ENCODE results near the gene GPR32.

GPR32 gene

DNA sequence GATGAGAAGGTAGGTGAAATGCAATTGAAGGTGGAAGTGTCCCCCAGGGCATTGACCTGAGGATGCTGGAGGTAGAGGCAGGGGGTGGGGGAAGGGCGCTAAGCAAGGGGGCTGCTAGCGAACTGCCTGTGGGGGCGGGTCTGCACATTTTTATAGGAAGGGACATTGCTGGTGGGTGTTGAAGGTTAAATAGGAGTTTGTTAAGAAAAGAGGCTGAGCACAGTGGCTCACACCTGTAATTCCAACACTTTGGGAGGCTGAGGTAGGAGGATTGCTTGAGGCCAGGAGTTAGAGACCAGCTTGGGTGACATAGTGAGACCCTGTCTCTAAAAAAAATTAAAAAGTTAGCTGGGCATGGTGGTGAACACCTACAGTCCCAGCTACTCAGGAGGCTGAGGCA, 14.4 kb downstream of the GPR32 start:
- DNase-seq = no peak

DNA sequence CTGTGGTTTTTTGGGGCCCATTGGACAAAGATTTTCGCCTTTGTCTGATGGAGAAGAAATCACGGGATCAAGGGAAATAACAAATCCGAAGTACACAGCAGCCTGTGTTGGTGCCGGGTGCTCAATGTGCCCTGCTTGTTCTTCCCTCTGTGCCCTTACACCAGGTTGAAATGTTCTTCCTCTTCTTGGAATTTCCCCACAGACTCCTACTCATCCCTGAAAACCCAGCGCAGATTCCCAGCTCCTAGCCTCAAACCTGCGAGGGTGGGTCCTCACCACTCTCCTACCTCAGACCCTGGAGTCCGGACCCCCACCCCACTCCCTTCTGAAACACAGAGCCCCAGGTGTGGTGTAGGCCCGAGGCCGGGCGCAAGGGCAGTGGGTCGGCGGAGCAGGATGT, 15.1 kb downstream of the GPR32 start:
- DNase-seq = no peak

DNA sequence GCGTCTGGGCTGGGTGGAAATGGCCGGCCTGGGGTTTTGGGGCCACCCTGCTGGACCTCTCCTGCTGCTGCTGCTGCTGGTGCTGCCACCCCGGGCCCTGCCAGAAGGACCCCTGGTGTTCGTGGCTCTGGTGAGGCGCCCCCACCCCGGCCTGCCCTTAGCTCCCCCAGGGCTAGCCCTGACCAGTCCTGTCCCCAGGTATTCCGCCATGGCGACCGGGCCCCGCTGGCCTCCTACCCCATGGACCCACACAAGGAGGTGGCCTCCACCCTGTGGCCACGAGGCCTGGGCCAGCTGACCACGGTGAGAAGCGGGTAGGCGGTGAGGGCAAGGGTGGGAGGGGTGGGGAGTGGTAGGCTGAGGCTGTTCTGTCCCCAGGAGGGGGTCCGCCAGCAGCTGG, 20.1 kb downstream of the GPR32 start, which contains the start of gene ACP4:
Gene ACP4 (plus strand): TSS at position 20 of the 400 bp plus-strand sequence. CDS start 0 bp downstream, at position 20.
- no peak for DNase-seq

DNA sequence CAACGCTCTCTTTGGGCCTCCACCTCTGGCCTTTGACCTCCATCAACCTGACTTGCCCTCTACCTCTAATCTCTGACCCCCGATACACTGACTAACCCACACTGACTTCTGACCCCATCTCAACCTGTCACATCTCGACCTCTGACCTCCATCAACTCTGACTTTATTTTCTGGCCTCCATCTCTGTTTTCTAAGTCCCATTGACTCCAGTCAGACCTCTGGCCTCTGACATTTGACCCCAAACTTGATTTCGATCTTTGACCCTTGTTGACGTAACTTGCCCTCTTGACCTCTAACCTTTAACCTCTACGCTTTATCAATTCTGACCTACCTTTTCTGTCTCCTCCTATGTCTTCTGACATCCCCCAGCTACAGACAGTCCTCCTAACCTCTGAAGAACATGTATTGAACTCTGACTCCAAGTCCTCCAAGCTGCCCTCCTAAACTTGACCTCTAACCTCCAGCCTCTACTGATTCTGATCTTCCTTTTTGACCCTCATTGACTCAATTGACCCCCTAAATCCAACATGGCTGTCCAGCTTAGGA, 20.7 kb downstream of the GPR32 start:
- no peak for DNase-seq

DNA sequence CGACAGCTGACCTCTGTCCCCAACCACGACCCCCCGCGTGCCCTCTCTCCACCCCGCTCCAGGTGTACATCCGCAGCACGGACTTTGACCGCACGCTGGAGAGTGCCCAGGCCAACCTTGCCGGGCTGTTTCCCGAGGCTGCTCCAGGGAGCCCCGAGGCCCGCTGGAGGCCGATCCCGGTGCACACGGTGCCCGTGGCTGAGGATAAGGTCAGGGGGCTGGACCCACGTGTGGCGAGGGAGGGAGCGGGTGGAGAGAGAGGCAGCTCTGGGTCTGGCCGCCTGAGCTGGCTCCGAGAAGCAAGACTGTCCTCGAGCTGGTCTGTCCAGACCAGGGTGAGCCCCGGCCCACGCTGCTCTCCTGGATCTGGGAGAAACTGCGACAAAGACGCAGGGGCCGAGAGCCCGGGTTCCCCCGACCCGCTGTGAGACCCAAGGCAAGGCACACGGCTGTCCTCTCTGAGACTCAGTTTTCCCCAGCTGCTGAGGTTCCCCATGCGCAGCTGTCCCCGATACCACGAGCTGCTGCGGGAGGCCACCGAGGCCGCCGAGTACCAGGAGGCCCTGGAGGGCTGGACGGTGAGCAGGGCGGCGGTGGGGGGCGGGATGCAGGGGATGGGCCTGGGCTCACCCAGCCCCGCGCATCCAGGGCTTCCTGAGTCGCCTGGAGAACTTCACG, 21.5 kb downstream of the GPR32 start:
- no peak for DNase-seq

DNA sequence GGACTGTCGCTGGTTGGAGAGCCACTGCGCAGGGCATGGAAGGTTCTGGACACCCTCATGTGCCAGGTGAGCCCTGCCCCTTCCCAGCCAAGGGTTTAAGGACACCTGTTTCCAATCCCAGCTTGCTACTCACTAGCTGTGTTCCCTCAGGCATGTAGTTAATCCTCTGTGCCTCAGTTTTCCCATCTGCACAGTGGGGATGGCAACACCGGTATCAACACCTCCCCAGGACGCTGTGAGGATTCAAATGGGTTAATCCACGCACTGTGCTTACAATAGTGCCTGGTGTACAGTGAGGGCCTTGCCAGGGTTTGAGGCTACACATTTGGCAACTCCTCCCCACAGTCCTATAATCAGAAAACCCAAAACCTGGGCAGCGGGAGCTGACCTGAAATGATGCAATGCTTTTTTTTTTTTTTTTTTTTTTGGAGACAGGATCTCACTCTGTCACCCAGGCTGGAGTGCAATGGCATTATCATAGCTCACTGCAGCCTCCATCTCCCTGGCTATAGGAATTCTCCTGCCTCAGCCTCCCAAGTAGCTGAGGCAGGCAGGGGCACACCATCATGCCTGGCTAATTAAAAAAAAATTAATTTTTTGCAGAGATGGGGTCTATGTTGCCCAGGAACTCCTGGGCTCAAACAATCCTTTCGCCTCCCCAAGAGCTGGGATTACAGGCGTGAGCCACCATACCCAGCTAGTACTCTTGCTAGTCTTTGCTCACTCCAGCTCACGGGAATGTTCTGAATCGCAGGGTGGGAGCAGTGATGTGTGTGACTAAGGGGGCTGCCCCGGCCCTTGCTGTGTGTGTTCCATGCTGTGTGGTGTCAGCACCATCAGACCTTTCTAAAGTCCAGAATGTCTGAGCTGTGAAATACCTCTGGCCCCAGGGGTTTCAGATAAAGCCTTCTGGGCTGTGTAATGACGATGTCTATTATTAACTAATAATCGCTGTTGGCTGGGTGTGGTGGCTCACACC, 22.3 kb downstream of the GPR32 start:
- DNase-seq = no peak

DNA sequence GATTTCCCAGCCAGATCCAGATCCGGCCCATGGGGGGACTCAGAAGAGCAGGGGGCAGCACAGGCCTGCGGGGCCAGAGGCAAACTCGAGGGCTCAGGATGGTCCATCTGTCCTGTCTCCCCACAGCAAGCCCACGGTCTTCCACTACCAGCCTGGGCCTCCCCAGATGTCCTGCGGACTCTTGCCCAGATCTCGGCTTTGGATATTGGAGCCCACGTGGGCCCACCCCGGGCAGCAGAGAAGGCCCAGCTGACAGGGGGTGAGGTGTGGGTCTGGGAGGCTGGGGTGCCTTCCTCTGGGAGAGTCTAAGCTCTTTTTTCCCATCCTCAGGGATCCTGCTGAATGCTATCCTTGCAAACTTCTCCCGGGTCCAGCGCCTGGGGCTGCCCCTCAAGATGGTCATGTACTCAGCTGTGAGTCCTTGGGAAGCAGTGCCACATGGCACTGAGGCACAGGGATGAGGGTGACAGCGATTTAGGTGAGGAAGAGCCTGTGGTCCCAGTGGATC, 23.3 kb downstream of the GPR32 start:
- no peak for DNase-seq

DNA sequence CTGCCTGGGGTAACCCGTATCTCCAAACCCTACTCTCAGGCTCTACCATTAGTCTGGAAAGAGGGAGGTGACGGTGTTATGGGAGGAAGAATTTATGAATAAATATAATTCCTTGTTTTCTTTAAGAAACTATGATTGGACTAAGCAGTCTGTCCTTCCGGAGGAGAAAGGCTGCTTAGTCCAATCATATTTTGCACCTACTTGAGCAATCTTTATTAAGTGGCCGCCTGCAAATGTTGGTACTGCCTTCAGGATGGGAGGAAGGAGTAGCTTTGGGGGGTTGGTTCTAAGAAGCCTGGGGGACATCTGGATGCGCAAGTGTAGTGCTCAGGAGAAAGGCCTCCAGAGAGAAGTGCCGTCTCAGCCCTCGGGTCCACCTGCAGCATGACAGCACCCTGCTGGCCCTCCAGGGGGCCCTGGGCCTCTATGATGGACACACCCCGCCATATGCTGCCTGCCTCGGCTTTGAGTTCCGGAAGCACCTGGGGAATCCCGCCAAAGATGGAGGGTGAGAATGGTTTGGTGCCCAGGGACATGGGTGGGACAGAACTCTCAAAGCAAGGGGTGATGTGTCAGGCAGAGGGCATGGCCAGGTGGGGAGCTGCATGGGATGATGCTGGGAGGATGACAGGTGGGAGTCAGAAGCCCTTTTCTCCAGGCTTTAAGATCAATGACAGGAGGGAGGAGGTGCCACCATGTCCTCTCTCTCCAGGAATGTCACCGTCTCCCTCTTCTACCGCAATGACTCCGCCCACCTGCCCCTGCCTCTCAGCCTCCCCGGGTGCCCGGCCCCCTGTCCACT, 24.0 kb downstream of the GPR32 start:
- no peak for DNase-seq

DNA sequence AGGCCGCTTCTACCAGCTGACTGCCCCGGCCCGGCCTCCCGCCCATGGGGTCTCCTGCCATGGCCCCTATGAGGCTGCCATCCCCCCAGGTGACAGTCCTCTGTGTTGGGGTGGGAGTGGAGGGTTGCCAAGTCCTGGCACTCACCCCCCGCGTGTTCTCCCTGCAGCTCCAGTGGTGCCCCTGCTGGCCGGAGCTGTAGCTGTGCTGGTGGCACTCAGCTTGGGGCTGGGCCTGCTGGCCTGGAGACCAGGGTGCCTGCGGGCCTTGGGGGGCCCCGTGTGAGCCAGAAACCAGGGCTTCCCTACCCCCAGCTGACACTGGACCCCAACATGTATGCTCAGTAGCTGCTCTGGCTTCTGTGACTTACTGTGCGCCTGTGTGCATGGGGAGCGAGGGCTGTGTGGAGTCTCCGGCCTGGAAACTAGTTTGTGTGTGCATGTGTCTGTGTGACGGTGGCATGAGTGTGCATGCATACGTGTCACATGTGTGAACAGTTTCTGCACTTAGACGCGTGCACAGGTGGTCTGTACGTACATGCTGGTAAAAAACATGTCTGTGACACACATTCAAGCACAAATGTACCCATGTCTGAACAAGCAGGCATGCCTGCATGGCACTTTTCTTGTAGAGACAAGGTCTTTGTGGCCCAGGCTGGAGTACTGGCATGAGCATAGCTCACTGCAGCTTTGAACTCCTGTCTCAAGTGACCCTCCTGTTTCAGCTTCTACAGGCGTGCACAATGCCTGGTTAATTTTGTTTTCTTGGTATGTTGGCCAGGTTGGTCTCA, 24.8 kb downstream of the GPR32 start:
- no peak for DNase-seq

DNA sequence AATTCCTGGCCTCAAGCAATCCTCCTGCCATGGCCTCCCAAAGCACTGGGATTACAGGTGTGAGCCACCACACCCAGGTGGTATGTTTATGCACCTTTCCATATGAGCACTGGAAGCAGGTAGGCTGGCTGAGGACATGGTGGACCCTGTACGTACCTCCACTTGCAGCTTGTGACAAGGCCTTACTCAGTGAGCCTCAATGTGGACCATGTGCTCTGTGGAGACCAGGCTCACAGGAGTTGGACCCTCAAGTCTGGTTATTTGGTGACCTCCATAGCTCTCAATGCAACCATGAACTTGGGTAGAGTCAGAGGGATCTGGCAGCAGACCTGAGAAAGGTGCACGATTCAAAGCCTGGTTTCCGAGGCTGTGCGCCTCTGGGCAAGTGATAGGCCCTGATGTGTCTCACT, 25.4 kb downstream of the GPR32 start:
- DNase-seq = no peak

DNA sequence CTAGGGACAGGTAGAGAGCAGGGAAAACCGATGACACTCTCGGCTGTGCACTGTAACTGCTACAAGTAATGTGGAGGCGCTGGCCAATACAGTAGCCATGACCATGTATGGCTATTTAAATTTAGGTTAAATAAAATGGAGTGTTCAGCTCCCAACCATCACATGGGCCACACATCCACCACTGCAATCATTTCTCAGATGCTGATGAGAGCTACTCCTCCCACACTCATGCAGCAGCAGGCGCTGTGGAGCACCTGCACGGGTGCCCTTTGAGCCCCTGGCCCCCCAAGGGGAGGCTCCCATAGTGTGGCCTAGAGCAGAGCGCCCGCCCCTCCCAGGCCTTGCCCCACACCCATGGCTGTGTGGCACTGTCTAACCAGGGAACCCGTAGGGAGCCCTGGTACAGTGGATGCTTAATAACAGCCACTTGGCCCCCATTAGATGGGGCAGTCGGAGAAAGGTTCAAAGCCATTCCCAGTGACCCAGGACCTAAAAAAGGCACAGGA, 25.9 kb downstream of the GPR32 start:
- no peak for DNase-seq

DNA sequence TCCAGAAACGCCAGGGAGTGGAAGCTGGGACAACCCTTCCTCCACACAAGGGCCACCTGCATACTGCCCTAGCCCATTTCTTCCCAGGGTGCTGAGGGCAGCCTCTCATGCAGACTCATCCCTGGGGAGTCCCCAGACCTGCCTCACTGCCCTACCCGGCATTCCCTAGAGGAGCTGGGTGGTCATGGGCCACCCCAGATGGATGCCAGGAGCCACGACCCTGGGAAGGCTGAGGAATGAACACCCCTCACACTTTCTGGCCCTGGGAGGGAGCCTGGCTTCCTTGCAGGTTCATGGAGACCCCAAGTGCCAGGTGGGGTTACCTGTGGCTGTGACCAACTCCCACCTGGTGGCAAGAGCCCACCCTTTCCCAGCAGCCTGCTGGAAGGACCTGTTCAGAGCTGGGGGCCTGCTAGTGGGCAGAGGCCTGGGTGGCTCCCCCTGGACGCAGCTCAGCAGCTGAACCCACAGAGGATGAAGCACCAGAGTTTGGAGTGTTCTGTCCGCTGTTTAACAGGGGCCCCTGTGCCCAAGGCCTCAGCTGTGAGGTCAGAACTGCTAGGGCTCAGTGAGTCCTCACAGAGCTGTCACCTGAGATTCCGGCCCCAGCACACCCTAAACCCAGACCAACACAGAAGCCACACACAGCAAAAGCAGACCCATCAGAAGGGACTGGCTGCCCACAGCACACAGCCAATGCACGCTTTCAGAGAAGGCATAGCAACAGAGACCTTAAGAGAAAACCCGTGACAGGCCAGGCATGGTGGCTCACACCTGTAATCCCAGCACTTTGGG, 26.6 kb downstream of the GPR32 start:
- no peak for DNase-seq

DNA sequence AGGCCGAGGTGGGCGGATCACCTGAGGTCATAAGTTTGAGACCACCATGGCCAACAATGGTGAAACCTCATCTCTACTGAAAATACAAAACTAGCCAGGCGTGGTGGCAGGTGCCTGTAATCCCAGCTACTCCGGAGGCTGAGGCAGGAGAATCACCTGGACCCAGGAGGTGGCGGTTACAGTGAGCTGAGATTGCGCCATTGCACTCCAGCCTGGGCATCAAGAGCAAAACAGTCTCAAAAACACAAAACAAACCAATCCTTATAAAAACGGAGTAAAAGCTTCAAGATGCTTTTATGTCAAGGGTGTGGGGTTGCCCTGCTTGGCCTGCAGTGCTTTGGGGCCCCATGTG, 27.1 kb downstream of the GPR32 start:
- no peak for DNase-seq

DNA sequence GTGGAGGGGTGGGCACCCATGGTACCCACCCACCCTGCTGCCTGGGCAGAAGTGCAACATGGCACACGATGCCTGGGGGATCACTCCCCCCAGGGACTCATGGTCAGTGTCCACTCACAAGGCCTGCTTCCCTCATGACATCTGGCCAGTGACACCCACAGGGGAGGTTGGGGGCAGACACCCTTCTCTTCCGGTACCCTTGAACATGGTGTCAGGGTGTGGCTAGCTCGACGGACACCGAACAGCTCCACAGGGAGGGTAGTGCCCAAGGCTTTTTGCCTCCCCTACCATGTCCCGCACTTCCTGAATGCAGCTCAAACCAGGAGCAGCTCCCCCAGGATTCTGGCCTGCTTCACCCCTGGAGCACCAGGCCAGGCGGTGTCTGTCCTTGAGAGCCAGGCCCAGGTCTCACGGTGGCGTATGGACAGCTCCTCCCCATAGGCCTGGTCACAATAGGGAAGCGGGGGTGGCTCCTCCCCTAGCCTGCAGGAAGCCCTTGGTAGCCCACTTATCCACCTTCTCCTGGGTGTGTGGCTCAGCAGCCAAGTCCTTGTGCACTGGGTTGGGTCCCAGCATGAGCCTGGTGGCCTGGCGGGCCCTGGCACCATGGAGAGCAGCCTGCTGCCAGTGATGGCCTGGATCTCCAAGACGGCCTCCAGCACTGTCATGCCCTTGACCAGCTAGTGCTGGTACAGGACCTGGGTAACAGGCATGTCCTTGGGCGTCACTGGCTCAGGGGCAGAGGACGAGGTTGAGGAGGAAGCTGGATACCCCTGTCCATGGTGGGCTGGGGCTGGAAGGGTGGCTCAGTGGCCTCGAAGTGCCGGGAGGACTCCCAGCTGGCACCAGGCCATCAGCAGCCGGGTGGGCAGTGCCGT, 27.8 kb downstream of the GPR32 start:
- no peak for DNase-seq

DNA sequence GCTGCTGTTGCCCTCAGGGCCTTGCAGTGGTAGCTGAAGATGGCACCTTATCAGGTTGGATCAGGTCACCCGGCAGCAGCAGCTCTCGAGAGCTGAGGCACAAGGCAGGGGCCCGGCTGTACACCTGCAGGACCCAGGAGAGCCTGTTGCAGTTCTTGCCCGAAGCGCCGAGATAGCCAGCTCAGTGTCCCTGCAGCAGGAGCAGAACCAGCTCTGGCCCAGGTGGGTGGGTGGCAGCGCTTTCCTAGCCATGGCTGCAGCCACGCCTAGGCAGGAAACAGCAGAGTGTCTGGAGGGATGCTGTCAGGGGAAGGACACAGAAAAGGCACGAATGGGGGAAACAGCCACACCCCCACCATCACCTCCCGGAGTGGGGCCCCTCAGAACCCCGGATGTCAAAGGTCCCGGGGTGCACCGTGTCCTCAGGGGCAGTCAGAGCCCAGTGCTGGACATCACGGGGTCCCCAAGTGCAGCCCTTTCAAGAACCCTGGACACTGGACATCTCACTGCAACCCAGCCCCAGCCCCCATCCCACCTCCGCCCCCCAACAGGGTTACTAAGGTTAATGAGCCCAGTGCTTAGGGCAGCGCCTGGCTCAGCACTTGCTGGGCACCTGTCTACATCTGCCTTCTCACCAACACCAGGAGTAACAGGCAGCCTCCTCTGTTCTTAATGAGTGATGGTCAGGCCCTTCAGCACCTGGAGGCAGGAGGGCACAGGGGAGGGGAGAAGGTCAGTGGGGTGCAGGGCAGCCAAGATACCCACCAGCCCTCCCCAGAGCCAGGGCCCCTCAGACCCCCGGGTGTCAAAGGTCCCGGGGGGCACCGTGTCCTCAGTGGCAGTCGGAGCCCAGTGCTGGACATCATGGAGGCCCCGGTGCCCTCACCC, 28.6 kb downstream of the GPR32 start:
- no peak for DNase-seq

DNA sequence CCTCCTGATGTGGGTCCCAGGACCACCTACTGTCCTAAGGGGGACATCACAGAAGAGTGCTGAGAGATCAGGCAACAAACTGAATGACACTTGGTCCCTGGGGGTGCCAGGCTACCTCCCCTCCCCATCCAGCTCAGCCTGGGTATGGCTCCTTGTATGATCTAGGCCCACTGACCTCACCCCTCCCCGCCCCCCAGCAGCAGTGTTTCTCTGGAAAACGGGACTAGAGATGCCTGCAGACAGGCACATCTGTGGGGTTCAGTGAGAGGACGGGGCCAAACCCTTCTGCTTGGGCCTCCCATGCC, 29.2 kb downstream of the GPR32 start:
- DNase-seq = no peak

DNA sequence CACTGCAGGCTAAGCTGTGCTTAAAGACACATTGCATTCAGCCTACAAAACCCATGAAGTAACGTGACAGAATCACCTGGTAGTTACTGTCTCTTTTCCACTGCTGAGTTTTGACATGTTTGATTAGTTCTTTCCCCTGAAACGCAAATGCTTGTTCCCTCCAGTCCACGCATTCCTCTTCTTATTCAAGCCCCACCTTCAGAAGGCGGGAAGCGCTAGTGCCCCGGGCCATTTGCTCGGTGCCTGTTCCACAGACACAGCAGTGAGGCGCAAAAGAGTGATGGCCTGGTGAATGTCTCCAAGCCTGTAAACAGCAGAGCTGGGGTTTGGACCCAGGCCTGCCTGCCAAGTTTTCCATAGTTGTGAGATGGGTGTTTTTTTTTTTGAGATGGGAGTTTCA, 30.8 kb downstream of the GPR32 start:
- DNase-seq = no peak

DNA sequence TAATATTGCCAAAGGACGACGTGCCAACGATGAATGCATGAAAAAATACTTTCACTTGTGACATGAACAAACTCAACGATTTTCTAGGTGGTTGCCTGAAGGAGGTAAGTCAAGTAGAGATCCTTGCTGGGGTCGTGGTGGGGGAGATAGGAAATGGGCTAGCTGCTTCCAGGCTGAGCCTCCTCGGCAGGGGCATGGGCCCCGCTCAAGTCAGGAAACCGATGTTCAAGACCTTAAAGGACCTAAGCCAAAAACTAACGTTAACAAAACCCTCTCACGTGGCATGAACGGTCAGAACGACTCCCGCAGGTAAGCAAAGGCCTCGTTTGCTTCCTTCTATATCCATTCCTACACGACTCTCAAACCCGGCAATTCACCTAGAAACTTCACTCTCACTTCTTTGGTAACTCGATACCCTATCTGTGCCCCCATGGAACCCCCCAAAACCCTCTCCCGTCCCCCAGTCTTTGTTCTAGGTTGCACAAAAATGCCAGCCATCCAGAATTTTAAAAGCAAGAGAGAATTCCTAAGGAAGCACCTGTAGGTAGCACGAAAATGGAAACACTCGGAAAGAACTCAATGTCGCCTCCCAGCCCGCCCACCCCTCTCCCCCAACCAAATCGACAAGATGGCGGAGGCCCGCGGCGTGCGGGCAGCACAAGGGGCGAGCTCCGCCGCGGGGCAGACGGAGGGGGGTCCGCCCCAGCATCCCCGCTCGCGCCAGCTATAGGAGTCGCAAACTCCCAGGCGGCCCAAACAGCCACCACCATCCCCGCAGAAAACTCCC, 33.6 kb downstream of the GPR32 start:
- DNase-seq = peak; percentile 10 to 25

Measured in CD4-positive, alpha-beta T cell treated with Interleukin-1 beta for 1 hour (primary cell).